ENCODE results near the gene SLF2.
A peak's percentile ranks its signal among the peaks of the same experiment; 100 is the strongest.

SLF2 gene

DNA sequence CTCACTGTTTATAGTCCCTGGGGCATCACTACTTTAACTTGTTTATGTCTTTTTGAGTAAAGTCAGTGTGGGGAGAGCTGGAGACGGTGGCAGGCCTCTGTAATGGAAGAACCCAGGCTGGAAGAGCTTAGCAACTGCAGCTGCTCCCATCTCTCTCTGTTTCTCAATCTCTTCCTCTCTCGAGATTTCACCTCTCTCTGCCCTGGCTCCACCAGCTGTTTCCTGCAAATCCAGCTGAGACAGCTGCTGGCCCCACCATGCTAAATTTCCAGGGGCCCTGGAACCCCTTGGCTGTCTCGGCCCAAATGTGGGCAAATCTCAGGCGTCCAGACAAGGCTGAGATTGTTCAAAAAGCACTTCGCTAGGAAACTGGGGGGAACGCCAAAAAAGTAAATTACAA, 25.8 kb upstream of the SLF2 start:
- no peak for DNase-seq (ENCODE audit: low read depth)
- no peak overlapping the region for H3K4me3 ChIP-seq (ENCODE audit: low read depth, low read length)
- TF ChIP-seq, protein P1, sequence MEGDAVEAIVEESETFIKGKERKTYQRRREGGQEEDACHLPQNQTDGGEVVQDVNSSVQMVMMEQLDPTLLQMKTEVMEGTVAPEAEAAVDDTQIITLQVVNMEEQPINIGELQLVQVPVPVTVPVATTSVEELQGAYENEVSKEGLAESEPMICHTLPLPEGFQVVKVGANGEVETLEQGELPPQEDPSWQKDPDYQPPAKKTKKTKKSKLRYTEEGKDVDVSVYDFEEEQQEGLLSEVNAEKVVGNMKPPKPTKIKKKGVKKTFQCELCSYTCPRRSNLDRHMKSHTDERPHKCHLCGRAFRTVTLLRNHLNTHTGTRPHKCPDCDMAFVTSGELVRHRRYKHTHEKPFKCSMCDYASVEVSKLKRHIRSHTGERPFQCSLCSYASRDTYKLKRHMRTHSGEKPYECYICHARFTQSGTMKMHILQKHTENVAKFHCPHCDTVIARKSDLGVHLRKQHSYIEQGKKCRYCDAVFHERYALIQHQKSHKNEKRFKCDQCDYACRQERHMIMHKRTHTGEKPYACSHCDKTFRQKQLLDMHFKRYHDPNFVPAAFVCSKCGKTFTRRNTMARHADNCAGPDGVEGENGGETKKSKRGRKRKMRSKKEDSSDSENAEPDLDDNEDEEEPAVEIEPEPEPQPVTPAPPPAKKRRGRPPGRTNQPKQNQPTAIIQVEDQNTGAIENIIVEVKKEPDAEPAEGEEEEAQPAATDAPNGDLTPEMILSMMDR (IDR thresholded peaks at IDR 0.05; ENCODE audit: insufficient read depth, low read depth, low read length, missing control alignments) = no peak

DNA sequence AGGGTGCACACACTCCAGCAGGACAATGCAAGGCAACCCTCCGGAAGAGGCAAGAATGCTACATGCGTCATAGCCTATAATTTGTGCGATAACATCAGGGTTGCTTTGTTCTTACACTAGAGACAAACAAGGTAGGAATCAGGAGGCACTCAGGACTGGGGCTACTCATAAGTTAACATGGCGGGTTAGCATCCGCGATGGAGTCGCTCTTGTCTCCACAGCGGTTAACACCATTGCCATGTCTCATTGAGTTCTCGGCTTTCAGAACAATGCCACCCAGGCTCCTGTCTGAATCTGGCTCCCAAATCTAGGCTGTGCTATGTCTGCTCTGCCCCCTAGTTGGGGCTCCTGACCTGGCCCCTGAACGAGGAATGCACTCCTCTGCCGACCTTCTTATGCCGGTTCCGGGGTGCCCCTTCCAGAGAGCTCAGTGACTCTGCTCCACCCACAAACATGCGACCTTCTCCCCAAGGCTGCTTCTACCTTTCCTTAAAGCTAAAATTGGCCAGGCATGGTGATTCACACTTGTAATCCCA, 24.9 kb upstream of the SLF2 start:
- no peak overlapping the region for H3K4me3 ChIP-seq (ENCODE audit: low read depth, low read length)
- no peak for DNase-seq (ENCODE audit: low read depth)
- TF ChIP-seq, protein P1 (IDR thresholded peaks at IDR 0.05; ENCODE audit: insufficient read depth, low read depth, low read length, missing control alignments) = no peak

DNA sequence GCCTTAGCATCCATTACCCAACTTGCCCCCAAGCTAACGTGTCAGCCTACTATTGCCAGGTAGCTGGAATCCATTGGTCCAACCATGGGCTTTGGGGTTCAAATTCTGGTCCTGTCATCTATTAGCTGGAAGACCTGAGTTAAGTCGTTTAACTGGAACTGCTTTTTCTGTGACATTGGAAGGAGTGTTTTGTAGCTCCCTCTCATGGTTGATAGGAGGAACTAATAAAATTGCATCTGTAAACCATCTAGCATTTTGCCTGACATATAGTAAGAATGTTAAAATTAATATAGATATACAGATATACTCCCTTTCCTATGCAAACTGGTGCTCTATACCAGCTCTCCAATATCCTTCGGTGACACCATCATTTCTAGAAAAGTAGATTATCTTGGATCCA, 23.8 kb upstream of the SLF2 start:
- DNase-seq (ENCODE audit: low read depth) = no peak
- H3K4me3 ChIP-seq (ENCODE audit: low read depth, low read length) = no peak overlapping the region
- TF ChIP-seq, protein P1 (IDR thresholded peaks at IDR 0.05; ENCODE audit: insufficient read depth, low read depth, low read length, missing control alignments) = peak; percentile 15

DNA sequence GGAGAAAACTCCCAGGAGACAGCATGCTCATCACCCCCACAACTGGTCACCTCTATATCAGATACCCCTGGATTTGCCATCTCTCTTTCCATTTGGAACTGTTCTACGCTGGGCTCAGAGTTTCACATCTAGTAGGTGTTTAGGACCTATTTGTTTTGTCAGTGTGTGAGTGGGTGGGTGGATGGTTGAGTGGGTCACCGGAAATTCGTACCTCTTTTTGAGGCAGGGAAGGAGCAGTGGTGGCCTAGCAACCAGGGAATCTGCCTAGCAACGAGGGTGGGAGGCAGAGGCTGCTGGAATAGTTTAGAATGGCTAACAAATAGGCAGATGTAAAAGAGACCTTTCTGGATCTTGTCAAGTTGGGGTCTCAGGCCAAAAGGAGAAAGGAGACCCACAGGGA, 23.2 kb upstream of the SLF2 start:
- no peak overlapping the region for H3K4me3 ChIP-seq (ENCODE audit: low read depth, low read length)
- TF ChIP-seq, protein P1 (IDR thresholded peaks at IDR 0.05; ENCODE audit: insufficient read depth, low read depth, low read length, missing control alignments) = no peak
- DNase-seq (ENCODE audit: low read depth) = no peak

DNA sequence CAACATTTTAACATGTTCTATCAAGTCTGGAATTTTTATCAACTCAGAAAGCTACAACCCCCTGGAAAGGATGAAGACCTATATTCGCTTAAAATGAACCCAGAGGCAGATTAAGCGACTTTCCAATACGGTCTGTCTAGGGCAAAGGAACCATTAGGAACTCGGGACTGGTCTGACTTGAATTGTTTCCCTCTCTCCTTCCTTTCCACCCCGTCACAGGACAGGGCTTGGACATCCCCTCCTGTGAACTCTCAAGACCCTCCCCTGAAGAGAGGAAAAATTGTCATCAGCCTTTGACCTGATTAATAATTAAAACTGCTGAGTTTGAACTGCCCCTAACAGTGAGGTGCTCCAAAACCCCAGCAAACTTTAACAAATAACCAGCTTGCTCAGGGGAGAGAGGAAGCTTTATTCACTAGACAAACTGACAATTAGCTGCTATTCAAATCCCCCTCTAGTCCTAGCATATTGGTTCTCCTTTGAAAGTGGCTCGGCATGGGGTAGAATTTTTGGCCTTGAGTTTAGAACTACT, 22.6 kb upstream of the SLF2 start:
- DNase-seq (ENCODE audit: low read depth) = no peak
- TF ChIP-seq, protein P1 (IDR thresholded peaks at IDR 0.05; ENCODE audit: insufficient read depth, low read depth, low read length, missing control alignments) = no peak
- no peak overlapping the region for H3K4me3 ChIP-seq (ENCODE audit: low read depth, low read length)

DNA sequence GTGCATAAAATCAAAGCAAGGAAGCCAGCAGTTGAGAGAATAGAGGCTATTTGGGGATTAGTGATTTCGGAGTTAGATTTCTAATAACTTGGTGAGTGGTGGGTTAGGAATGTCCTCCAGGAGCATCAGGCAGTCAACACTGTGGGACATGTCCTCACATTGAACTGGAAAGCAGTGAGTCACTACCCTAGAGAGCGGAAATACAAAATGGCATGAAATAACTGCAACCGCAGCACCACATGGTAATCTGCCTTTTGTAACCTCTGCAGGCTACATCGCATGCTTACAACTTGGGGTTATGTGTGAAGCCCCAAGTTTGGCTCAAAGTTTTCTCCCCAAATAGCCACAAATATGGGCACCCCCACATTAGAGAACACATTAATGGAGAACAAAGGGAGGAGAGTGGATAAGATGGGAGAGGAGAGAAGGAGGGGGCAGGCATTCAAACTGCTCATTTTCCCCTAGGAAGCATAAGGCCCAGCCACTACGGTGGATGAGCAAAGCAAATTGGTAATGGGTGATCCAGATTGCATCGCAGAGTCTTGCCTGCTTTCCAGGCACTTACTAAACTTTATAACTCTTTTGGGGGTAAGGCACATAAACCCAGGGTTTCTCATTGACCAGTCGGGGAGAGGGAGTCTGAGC, 22.0 kb upstream of the SLF2 start:
- no peak for DNase-seq (ENCODE audit: low read depth)
- TF ChIP-seq, protein P1 (IDR thresholded peaks at IDR 0.05; ENCODE audit: insufficient read depth, low read depth, low read length, missing control alignments) = no peak

DNA sequence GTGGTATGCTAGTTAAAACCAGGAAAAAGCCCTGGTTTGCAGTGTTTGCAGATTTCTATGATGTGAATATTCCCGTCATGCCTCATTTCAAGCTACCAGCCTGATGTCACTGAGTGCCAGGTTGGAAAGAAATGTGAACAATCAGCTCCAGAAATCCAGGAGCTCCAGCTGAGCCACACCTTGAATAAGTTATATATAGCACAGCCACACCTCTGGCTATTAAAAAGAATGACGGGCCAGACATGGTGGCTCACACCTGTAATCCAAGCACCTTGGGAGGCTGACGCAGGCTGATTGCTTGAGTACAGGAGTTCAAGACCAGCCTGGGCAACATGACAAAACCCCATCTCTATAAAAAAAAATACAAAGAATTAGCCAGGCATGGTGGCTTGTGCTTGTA, 18.7 kb upstream of the SLF2 start:
- no peak for DNase-seq (ENCODE audit: low read depth)
- H3K4me3 ChIP-seq (ENCODE audit: low read depth, low read length) = no peak overlapping the region
- TF ChIP-seq, protein P1 (IDR thresholded peaks at IDR 0.05; ENCODE audit: insufficient read depth, low read depth, low read length, missing control alignments) = no peak

More for the DNA sequence above, 22.0 kb upstream of the SLF2 start:
- no peak overlapping the region for H3K4me3 ChIP-seq (ENCODE audit: low read depth, low read length)

All from GM12865 (cell line).